OCI-LY7 (cell line): ENCODE measurements around the gene CYB561.

ENCODE experiments used
- EZH2phosphoT487 ChIP-seq: fragments of 200-600 bp; sonication (generic); IDR thresholded peaks from 2 replicates; pipeline ENCODE4 v1.6.1; 2018; ENCODE audit warnings: low read depth, borderline replicate concordance, mild to moderate bottlenecking, mixed run types, antibody characterized with exemption, low read length, moderate library complexity, mixed read lengths
- TF ChIP-seq, protein P1 (sequence below): fragments of 200-600 bp; sonication (generic); conservative IDR thresholded peaks from 2 replicates; pipeline ENCODE4 v1.5.1; 2014; ENCODE audit warnings: mild to moderate bottlenecking, antibody characterized with exemption, low read length, moderate library complexity, mixed read lengths

DNA sequence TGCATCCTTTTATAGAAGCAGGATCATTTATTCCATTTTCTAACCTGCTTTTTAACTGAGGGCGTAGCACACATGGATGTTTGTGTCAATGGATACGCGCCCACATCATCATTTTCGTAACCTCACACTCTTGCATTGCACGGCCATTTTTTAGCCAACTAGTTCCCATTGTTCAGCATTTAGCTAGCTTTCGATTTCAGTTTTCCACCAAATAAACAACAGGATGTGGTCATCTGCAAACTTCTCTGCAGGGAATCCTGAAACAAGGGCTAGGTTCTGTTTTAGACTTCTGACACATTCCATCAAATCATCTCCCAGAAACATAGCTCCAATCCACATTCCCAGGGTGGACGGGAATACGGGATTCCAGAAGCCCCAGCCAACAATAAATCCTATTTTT, 6.4 kb downstream of the CYB561 start:
- TF ChIP-seq EZH2phosphoT487 = no peak
- TF ChIP-seq, protein P1, sequence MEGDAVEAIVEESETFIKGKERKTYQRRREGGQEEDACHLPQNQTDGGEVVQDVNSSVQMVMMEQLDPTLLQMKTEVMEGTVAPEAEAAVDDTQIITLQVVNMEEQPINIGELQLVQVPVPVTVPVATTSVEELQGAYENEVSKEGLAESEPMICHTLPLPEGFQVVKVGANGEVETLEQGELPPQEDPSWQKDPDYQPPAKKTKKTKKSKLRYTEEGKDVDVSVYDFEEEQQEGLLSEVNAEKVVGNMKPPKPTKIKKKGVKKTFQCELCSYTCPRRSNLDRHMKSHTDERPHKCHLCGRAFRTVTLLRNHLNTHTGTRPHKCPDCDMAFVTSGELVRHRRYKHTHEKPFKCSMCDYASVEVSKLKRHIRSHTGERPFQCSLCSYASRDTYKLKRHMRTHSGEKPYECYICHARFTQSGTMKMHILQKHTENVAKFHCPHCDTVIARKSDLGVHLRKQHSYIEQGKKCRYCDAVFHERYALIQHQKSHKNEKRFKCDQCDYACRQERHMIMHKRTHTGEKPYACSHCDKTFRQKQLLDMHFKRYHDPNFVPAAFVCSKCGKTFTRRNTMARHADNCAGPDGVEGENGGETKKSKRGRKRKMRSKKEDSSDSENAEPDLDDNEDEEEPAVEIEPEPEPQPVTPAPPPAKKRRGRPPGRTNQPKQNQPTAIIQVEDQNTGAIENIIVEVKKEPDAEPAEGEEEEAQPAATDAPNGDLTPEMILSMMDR = no peak
